MCF 10A (cell line): Measurements from ENCODE around the gene GALNT14. TPM values are rescaled to one million over a fixed set of nuclear protein-coding genes. Genes with fewer than 3 reads are reported as not detected.

ENCODE experiments used
- BruUV-seq: library from RNA; stranded (reverse); fragments of 400-500 nt; replicated peaks from 2 replicates; lab custom pipeline; 2021; lab: Mats Ljungman, UMichigan
- CTCF ChIA-PET: fragments of 300-600 bp; sonication (Branson Sonifier 250); formaldehyde crosslinking; extraction: SDS; loops from one replicate; lab custom pipeline; 2021; ENCODE audit warnings: antibody characterized with exemption, inconsistent platforms; lab: Yijun Ruan, JAX
- POLR2A ChIA-PET: fragments of 300-600, 350-650 bp; sonication (Branson Sonifier 250); formaldehyde crosslinking; extraction: SDS; loops from one replicate; lab custom pipeline; 2020; ENCODE audit warnings: antibody characterized with exemption, inconsistent platforms; lab: Yijun Ruan, JAX
- DNase-seq: peaks from one replicate; pipeline ENCODE4 v3.0.0-alpha.2; 2018; ENCODE audit not compliant: unreplicated experiment
- H3K27ac Mint-ChIP-seq: one replicate; pipeline ENCODE4 v1.8.0; 2022; ENCODE audit warnings: mild to moderate bottlenecking, low read depth, mixed read lengths; ENCODE audit not compliant: unreplicated experiment
- H3K27me3 Mint-ChIP-seq: one replicate; pipeline ENCODE4 v1.8.0; 2022; ENCODE audit warnings: mixed read lengths; ENCODE audit not compliant: insufficient read depth, unreplicated experiment
- H3K36me3 Mint-ChIP-seq: one replicate; pipeline ENCODE4 v1.8.0; 2022; ENCODE audit warnings: mild to moderate bottlenecking, moderate library complexity, mixed read lengths; ENCODE audit not compliant: insufficient read depth, unreplicated experiment
- H3K4me1 Mint-ChIP-seq: one replicate; pipeline ENCODE4 v1.8.0; 2022; ENCODE audit warnings: mixed read lengths; ENCODE audit not compliant: insufficient read depth, unreplicated experiment
- H3K4me3 Mint-ChIP-seq: one replicate; pipeline ENCODE4 v1.8.0; 2022; ENCODE audit warnings: mild to moderate bottlenecking, moderate library complexity, mixed read lengths; ENCODE audit not compliant: unreplicated experiment
- H3K9me3 Mint-ChIP-seq: one replicate; pipeline ENCODE4 v1.8.0; 2022; ENCODE audit warnings: mixed read lengths; ENCODE audit not compliant: unreplicated experiment
- CTCF ChIP-seq: fragments of 200-600 bp; IDR thresholded peaks from one replicate; pipeline ENCODE4 v1.8.0; 2022; ENCODE audit warnings: antibody characterized with exemption, mild to moderate bottlenecking; ENCODE audit not compliant: unreplicated experiment
- intact Hi-C: fragments of 100-400 bp; cut with micrococcal nuclease; formaldehyde crosslinking; loops from 2 replicates; pipeline ENCODE4 v1.14.1; 2022
- total RNA-seq: library from RNA; stranded (reverse); gene quantifications from 2 replicates; pipeline ENCODE4 v1.2.3, GENCODE V29; 2022

GALNT14 gene
- total RNA-seq, 1 experiment from 2014 or later, result 4.6 TPM

GRCh38 chr2:31028417-31028816, 109.8 kb downstream of the GALNT14 start:
- ChIA-PET CTCF (no interaction called here), POLR2A (no interaction called here)
- Mint-ChIP-seq H3K27me3 (no peaks in the 10 kb centered on the region), H3K4me3 (no peak overlapping the region), H3K4me1 (no peaks in the 10 kb centered on the region), H3K36me3 (no peaks in the 10 kb centered on the region), H3K9me3 (peaks cover 11% of the 10 kb centered on the region), H3K27ac (no peak overlapping the region)
- no peak for TF ChIP-seq CTCF
- DNase-seq, result no peak
- intact Hi-C loops, result no loop called here
- BruUV-seq, result no TSS peak

GRCh38 chr2:31027549-31027948, 110.7 kb downstream of the GALNT14 start:
- Mint-ChIP-seq H3K36me3 (no peaks in the 10 kb centered on the region), H3K4me3 (no peak overlapping the region), H3K4me1 (no peaks in the 10 kb centered on the region), H3K9me3 (peaks cover 11% of the 10 kb centered on the region), H3K27me3 (no peaks in the 10 kb centered on the region), H3K27ac (no peak overlapping the region)
- DNase-seq, result no peak
- intact Hi-C loops, result no loop called here
- no peak for TF ChIP-seq CTCF
- ChIA-PET POLR2A (no interaction called here), CTCF (no interaction called here)
- BruUV-seq, result no TSS peak

- no peak overlapping the region for H3K27ac Mint-ChIP-seq
- POLR2A ChIA-PET, result no interaction called here
- H3K4me3 Mint-ChIP-seq, result no peak overlapping the region
- BruUV-seq, result no TSS peak
- TF ChIP-seq CTCF, result no peak
- intact Hi-C loops, result no loop called here
- no peaks in the 10 kb centered on the region for H3K27me3 Mint-ChIP-seq
- DNase-seq, result no peak
- no peaks in the 10 kb centered on the region for H3K36me3 Mint-ChIP-seq
- H3K4me1 Mint-ChIP-seq, result no peaks in the 10 kb centered on the region
- CTCF ChIA-PET, result no interaction called here
- peaks cover 11% of the 10 kb centered on the region for H3K9me3 Mint-ChIP-seq
Observed at GRCh38 chr2:31023541-31023940, 114.7 kb downstream of the GALNT14 start.

- no peak for DNase-seq
- Mint-ChIP-seq H3K9me3 (peaks cover 11% of the 10 kb centered on the region), H3K27ac (no peak overlapping the region), H3K4me3 (no peak overlapping the region), H3K36me3 (no peaks in the 10 kb centered on the region), H3K27me3 (no peaks in the 10 kb centered on the region), H3K4me1 (no peaks in the 10 kb centered on the region)
- BruUV-seq, result no TSS peak
- TF ChIP-seq CTCF, result no peak
- intact Hi-C loops, result no loop called here
- CTCF ChIA-PET, result interaction anchor here (0.6 to 0.7 kb wide), 2 partner anchors 232 to 817 kb away, joined by 3 to 4 read pairs; no protein-coding TSS in a partner anchor
- POLR2A ChIA-PET, result no interaction called here
Observed at GRCh38 chr2:31020713-31021112, 117.5 kb downstream of the GALNT14 start.
